M059J (cell line): ENCODE results near the gene CDH4. TPM values are rescaled to one million over a fixed set of nuclear protein-coding genes. Genes with fewer than 3 reads are reported as not detected.
A peak's percentile ranks its signal among the peaks of the same experiment; 100 is the strongest.

Experiments used
- DNase-seq: peaks from one replicate; pipeline ENCODE4 v3.0.0-alpha.2; 2012; ENCODE audit warnings: low read depth
- total RNA-seq: library from RNA; depleted of rRNA; stranded (reverse); fragments of >200 nt; shearing (Covaris generic); gene quantifications from 2 replicates; pipeline ENCODE4 v1.2.3, GENCODE V29; 2014

CDH4 gene
- total RNA-seq, 1 experiment from 2014 or later = 7.8 TPM

DNA sequence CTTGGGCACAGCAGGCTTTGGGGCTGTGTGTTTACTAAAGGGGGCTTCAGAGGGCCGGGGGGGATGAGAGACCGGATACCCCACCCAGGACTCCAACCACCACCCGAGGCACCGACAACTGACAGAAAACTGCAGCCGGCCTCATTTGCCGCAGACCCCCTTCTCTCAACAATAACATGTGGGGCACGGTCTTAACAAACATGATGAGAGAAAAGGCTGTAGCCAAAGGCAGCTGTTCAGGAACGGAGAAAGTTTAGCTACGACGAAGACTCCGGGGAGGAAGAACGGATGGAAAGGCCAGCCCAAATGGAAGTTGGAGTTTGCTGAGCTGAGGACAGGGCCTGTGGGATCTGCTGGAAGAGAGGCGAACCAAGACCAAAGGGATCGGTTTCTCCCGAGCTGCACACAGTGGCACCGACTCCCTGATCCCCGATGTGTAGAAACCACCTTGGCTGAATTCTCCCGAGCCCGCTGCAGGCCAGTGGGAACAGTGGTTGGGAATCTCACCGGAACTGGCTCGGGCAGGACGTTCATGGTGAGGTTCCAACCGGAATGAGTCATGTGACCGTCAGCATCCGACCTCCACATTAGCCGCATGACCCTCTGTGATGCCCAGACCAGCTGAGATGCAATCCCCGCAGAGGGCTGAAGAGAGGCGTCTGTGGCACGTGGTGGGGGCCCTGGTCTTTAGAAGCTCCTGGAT is 454.3 kb downstream of the CDH4 start:
- DNase-seq = no peak

GRCh38 chr20:61708891-61709290 is 456.8 kb downstream of the CDH4 start:
- DNase-seq = no peak

DNA sequence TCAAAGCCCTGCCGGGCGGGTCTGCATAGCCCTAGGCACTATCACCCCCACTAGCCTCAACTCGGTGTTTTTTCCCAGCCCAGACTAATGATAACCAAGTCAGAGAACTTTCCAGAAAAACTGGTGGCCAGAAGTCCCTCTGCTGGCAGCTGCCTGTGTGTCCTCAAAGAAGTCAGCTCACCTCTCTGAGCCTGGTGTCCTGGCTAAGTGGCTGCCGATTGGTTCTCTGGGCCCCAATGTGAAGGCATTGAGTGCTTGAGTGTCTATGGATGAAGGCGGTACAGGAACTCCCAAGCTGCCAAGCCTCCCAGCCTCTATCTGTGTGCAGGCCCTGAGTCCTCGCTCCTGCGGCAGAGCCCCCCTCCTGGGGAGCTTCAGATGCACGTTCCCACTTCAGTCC is 458.0 kb downstream of the CDH4 start:
- no peak for DNase-seq

GRCh38 chr20:61712688-61713087 is 460.6 kb downstream of the CDH4 start:
- DNase-seq = no peak

DNA sequence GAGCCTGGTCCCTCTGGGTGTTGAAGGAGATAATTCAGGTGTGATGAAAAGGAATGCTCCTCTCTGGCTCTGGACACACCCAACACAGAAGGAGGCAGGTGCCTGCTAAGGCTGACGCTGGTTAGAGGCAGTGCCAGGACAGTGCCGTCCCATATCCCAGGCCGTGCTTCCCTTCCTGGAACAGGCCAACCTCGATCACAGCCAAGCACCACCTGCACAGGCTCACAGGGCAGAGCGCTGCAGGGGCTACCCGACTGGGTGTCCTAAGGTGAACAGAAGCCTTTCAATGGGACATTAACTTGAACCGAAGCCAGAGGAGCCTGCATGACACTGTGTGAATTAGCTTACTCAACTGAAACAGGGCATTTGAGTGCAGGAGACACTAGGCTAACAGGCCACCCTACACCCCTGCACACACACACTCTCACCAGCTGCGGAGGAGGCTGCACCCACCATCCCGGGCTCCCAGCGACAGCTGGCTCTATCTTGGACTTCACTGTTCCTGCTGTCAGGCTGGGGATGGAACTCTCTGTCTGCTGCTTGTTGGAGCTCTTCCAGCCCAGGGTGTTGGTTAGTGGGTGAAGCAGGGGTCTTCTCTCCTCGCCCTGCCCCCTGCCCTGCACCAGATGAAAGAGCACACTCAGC is 466.4 kb downstream of the CDH4 start:
- no peak for DNase-seq

DNA sequence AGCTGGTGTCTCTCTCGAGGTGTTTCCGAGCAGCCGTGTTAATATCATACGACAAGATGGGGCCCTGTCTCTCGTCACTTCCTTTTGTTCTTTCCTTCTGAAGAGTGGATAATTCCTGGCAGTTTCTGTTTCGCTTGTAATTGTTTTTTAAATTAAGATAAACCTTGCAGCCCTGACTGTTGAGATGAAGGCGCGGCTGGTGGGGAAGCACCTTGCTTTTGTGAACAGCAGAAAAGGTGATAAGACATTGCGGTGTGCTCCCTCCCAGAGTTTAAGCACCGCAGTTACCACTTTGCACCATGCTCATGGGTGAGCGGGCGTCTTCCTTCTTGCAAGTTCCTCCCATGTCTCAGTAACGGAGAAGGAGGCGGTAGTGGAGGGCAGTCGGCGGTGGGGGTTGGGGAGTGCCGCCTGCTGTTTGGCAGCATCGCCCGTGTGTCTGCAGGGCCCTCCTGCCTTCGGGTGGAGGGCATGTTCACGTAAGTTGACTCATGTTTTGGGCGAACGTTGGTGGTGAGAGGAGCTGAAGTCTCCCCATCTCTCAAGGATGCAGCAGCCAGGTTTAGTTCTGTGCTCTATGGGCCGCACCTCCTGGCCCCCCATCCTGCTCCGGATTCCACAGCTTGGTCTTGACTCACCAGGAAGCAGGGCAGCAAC is 467.8 kb downstream of the CDH4 start:
- DNase-seq = no peak

DNA sequence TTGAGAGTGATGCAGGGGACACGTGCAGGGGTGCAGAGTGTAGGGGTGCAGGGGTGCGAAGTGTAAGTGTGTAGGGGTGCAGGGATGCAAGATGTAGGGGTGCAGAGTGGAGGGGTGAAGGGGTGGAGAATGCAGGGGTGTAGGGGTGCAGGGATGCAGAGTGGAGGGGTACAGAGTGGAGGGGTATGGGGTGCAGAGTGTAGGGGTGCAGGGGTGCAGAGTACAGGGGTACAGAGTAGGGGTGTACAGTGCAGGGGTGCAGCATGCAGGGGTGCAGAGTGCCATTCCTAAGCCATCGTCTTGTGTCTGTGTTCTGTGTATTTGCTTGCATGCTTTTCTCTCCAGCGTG is 468.3 kb downstream of the CDH4 start:
- DNase-seq = no peak

- no peak for DNase-seq
Observed at GRCh38 chr20:61722146-61722678, 470.2 kb downstream of the CDH4 start.

DNA sequence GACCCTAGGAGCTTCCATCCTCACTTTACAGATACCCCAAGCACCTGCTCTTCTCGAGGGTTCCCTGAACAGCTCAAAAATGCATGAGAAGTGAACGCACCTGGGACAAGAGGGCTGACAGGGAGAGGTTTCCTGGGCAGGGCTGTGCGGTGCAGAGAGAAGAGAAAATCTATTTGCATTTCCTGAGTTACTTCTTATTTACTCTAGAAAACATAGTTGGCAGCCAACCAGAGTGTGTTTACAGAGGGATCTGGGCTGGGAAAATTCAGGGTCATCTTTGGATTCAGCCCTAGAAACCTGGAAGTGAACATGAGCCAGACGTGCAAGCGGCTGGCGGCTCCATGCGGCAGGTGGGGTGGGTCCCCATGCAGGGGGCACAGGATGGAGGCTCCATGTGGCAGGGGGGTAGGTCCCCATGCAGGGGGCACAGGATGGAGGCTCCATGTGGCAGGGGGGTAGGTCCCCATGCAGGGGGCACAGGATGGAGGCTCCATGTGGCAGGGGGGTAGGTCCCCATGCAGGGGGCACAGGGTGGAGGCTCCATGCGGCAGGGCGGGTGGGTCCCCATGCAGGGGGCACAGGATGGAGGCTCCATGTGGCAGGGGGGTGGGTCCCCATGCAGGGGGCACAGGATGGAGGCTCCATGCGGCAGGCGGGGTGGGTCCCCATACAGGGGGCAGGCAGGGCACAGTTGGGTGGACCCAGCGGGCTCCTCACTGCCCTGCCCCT is 471.6 kb downstream of the CDH4 start:
- no peak for DNase-seq

DNA sequence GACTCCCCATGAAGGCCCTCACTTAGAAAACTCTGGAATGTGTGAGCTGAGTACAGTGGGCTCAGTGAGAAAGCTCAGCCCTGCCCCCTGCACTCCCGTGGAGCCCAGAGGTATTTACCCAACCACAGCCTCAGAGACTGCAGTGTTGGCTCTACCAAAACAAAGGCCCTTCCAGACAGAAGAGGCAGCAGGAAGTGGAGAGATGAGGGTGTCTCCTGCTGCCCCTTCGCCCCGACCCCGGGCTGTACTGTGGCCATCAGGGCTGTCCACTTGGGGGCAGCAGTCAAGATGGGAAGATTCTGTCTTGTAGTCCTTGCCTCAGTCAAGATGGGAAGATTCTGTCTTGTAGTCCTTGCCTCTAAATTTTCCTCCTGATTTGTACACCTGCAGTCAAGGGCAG is 472.3 kb downstream of the CDH4 start:
- DNase-seq = peak; percentile 19

GRCh38 chr20:61725145-61725544 is 473.1 kb downstream of the CDH4 start:
- DNase-seq = no peak

DNA sequence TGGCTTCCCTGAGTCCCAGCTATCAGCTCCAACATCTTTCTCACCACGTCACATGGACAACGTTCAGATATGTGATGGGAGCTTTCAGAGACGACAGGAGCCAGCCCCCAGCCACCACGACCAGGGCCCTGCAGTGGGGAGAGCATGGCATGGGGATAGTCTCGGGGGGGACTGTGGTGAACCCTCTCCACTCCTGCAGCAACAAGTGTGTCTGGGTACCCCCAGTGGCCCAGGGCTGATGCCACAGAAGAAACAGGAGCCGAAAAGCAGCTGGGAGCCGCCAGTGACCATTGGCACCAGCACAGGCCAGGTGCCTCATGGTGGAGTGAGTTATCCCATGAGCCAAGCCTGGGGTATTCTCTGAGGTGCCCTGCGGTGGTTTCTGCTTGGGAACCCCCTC is 473.9 kb downstream of the CDH4 start:
- DNase-seq = no peak

GRCh38 chr20:61726979-61727378 is 474.9 kb downstream of the CDH4 start:
- DNase-seq = no peak

- DNase-seq = no peak
Observed at GRCh38 chr20:61727761-61728160, 475.7 kb downstream of the CDH4 start.

- DNase-seq = no peak
Observed at GRCh38 chr20:61728326-61728725, 476.3 kb downstream of the CDH4 start.

GRCh38 chr20:61728786-61729770 is 477.0 kb downstream of the CDH4 start:
- no peak for DNase-seq

GRCh38 chr20:61730631-61731362 is 478.7 kb downstream of the CDH4 start:
- no peak for DNase-seq

DNA sequence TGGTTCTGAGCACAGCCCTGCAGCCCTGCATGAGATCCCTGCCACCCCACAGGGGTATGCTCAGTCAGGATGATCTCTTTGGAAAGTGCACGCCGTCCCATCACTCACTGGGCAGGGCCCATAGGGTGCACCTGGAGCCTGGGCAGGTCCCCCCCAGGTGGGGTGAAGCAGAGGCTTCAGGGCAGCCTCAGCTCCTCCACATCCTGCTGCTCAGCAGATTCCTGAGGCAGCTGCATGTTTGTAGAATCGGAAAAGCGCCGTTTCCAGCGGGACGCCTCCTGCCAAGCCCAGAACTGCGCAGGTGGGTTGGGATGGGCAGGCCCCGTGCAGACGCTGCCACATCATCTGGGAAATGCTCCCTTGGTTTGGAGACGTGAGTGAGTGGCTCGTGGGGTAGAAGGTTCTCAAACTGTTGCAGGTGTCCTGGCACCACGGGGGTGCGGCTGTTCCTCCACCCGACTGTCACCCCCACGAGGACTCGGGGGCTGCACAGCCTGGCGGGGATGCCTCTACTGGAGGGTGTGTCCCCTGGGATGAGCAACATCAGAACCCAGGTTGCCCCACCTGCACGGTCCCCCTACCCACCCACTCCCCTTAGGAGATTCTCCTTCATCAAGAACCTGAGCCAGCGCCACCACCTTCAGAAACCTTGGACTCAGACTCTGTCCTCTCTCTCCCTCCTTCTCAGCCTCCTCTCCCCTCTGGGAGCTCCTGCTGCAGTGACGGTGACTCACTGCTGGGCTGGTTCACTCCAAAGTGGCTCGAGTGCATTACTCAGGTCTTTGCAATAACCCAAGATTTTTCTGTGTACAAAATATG is 479.5 kb downstream of the CDH4 start:
- DNase-seq = peak; percentile 67

- no peak for DNase-seq
Observed at GRCh38 chr20:61732511-61733210, 480.6 kb downstream of the CDH4 start.
